OCI-LY7 (cell line): ENCODE results near the gene TSNAXIP1. TPM values are rescaled to one million over a fixed set of nuclear protein-coding genes. Genes with fewer than 3 reads are reported as not detected.

Experiments
- BruUV-seq: library from RNA; stranded (reverse); fragments of 400-500 nt; replicated peaks from 2 replicates; lab custom pipeline; 2021; lab: Mats Ljungman, UMichigan
- CTCF ChIA-PET: fragments of 300-600 bp; sonication (Branson Sonifier 250); formaldehyde crosslinking; loops from one replicate; lab custom pipeline; 2022; ENCODE audit warnings: antibody characterized with exemption; ENCODE audit not compliant: unreplicated experiment; lab: Charles Lee
- POLR2A ChIA-PET: fragments of 300-600 bp; sonication (Branson Sonifier 250); formaldehyde crosslinking; loops from one replicate; lab custom pipeline; 2022; ENCODE audit warnings: antibody characterized with exemption; lab: Charles Lee
- DNase-seq: peaks from one replicate; pipeline ENCODE4 v3.0.0-alpha.2; 2015; ENCODE audit warnings: low spot score
- H2AFZ ChIP-seq: fragments of 200-600 bp; sonication (generic), shearing (Covaris generic); 2 replicates; pipeline ENCODE4 v1.6.1; 2014; ENCODE audit warnings: mild to moderate bottlenecking, antibody characterized with exemption, low read length, moderate library complexity
- H3K27ac ChIP-seq: fragments of 200-600 bp; sonication (generic); 2 replicates; pipeline ENCODE4 v1.5.1; 2014; ENCODE audit warnings: mixed run types, low read depth, mild to moderate bottlenecking, moderate library complexity, low read length, inconsistent platforms; ENCODE audit not compliant: poor library complexity, severe bottlenecking
- H3K36me3 ChIP-seq: fragments of 200-600 bp; sonication (generic); 2 replicates; pipeline ENCODE4 v1.6.1; 2014; ENCODE audit warnings: mild to moderate bottlenecking, antibody characterized with exemption, low read length, moderate library complexity, mixed read lengths; ENCODE audit not compliant: insufficient read depth
- H3K4me1 ChIP-seq: fragments of 200-600 bp; sonication (generic); 2 replicates; pipeline ENCODE4 v1.5.1; 2014; ENCODE audit warnings: mild to moderate bottlenecking, low read length; ENCODE audit not compliant: insufficient read depth, poor library complexity, severe bottlenecking
- H3K4me2 ChIP-seq: fragments of 200-600 bp; sonication (generic); 2 replicates; pipeline ENCODE4 v1.6.1; 2014; ENCODE audit warnings: mild to moderate bottlenecking, low read length
- H3K4me3 ChIP-seq: fragments of 200-600 bp; sonication (generic); 2 replicates; pipeline ENCODE4 v1.5.1; 2014; ENCODE audit warnings: mild to moderate bottlenecking, low read depth, low read length; ENCODE audit not compliant: poor library complexity, severe bottlenecking
- H3K79me2 ChIP-seq: fragments of 200-600 bp; sonication (generic); 2 replicates; pipeline ENCODE4 v1.6.1; 2016; ENCODE audit warnings: low read depth, mild to moderate bottlenecking, low read length, moderate library complexity, mixed read lengths; ENCODE audit not compliant: insufficient read depth
- H3K9me2 ChIP-seq: fragments of 200-600 bp; sonication (generic); 2 replicates; pipeline ENCODE4 v1.6.1; 2016; ENCODE audit warnings: mild to moderate bottlenecking, low read length, mixed read lengths; ENCODE audit not compliant: insufficient read depth
- H3K9me3 ChIP-seq: fragments of 200-600 bp; sonication (generic); 2 replicates; pipeline ENCODE4 v1.6.1; 2014; ENCODE audit warnings: mild to moderate bottlenecking, mixed run types, low read length, mixed read lengths
- H4K20me1 ChIP-seq: fragments of 200-600 bp; sonication (generic); 2 replicates; pipeline ENCODE4 v1.6.1; 2014; ENCODE audit warnings: mild to moderate bottlenecking, antibody characterized with exemption, low read length, moderate library complexity, mixed read lengths; ENCODE audit not compliant: insufficient read depth
- CTCF ChIP-seq: fragments of 200-600 bp; sonication (generic); conservative IDR thresholded peaks from 2 replicates; pipeline ENCODE4 v1.5.1; 2014; ENCODE audit warnings: mild to moderate bottlenecking, antibody characterized with exemption, low read length, moderate library complexity, mixed read lengths
- EZH2phosphoT487 ChIP-seq: fragments of 200-600 bp; sonication (generic); IDR thresholded peaks from 2 replicates; pipeline ENCODE4 v1.6.1; 2018; ENCODE audit warnings: low read depth, borderline replicate concordance, mild to moderate bottlenecking, mixed run types, antibody characterized with exemption, low read length, moderate library complexity, mixed read lengths
- intact Hi-C: fragments of 100-400 bp; cut with micrococcal nuclease; formaldehyde crosslinking; loops from one replicate; pipeline ENCODE4 v1.10.0; 2022; ENCODE audit not compliant: unreplicated experiment
- total RNA-seq, 2 experiments: library from RNA; depleted of rRNA in 1 of 2; stranded (reverse); fragments of >200 nt in 1 of 2; shearing (Covaris generic) in 1 of 2; gene quantifications; 2 replicates each; pipeline ENCODE4 v1.2.3, GENCODE V29; 2014 to 2022

Gene TSNAXIP1
- total RNA-seq, 2 experiments from 2014 or later, result 0.76 to 0.91 TPM

GRCh38 chr16:67825119-67825518 is 18.4 kb downstream of the TSNAXIP1 start:
- CTCF ChIA-PET, result no interaction called here
- intact Hi-C loops, result no loop called here

GRCh38 chr16:67825906-67826305 is 19.2 kb downstream of the TSNAXIP1 start:
- Histone ChIP-seq H3K27ac (no peak overlapping the region), H3K79me2 (no peaks in the 10 kb centered on the region)
- intact Hi-C loops, result no loop called here

More at GRCh38 chr16:67825119-67825518, 18.4 kb downstream of the TSNAXIP1 start:
- Histone ChIP-seq H3K4me2 (no peak overlapping the region), H4K20me1 (no peaks in the 10 kb centered on the region), H3K79me2 (no peaks in the 10 kb centered on the region), H3K9me3 (no peaks in the 10 kb centered on the region), H3K36me3 (no peaks in the 10 kb centered on the region; the same call in 1 of the 2 replicates), H3K4me1 (no peaks in the 10 kb centered on the region), H3K27ac (no peak overlapping the region), H2AFZ (no peak overlapping the region), H3K4me3 (no peak overlapping the region), H3K9me2 (no peaks in the 10 kb centered on the region)
- TF ChIP-seq CTCF (no peak), EZH2phosphoT487 (no peak)
- no TSS peak for BruUV-seq
- DNase-seq, result no peak
- POLR2A ChIA-PET, result no interaction called here

More at GRCh38 chr16:67825906-67826305, 19.2 kb downstream of the TSNAXIP1 start:
- ChIA-PET POLR2A (interaction anchor here (1.0 kb wide), 1 partner anchor 10 kb away, joined by 3 read pairs; no protein-coding TSS in a partner anchor), CTCF (no interaction called here)
- Histone ChIP-seq H3K36me3 (peaks cover 5% of the 10 kb centered on the region; the same call in 1 of the 2 replicates), H3K4me2 (no peak overlapping the region), H3K9me3 (no peaks in the 10 kb centered on the region), H3K9me2 (no peaks in the 10 kb centered on the region), H3K4me3 (no peak overlapping the region), H4K20me1 (no peaks in the 10 kb centered on the region), H3K4me1 (no peaks in the 10 kb centered on the region), H2AFZ (no peak overlapping the region)
- BruUV-seq, result no TSS peak
- TF ChIP-seq EZH2phosphoT487 (no peak), CTCF (no peak)
- DNase-seq, result no peak
